Spleen (tissue), 11 donors: ENCODE data around the gene STAT3. TPM values are rescaled to one million over a fixed set of nuclear protein-coding genes. Genes with fewer than 3 reads are reported as not detected.

ENCODE experiments used
- DNase-seq: peaks from one replicate; pipeline ENCODE4 v3.0.0-alpha.2; 2020
- H3K27ac ChIP-seq, 8 donors: fragments of 200-600 bp; sonication (generic) in 7 of 8; 1 replicate in 4 of 8; 2 replicates in 4 of 8; pipeline versions ENCODE4 v1.5.0 to v1.8.0; 2016 to 2021; ENCODE audit warnings: inconsistent platforms in 4 of 8, mild to moderate bottlenecking in 4 of 8, moderate library complexity in 1 of 8
- H3K27me3 ChIP-seq, 7 donors: fragments of 200-600 bp; sonication (generic) in 6 of 7; replicated peaks in 1 of 7; 1 replicate in 4 of 7; 2 replicates in 3 of 7; pipeline versions ENCODE4 v1.5.0 to v1.8.0; 2016 to 2021; ENCODE audit warnings: inconsistent platforms in 3 of 7, mild to moderate bottlenecking in 1 of 7
- H3K36me3 ChIP-seq, 6 donors: fragments of 200-600 bp; sonication (generic) in 5 of 6; 1 replicate in 4 of 6; 2 replicates in 2 of 6; pipeline versions ENCODE4 v1.5.0 to v1.8.0; 2016 to 2021; ENCODE audit warnings: inconsistent platforms in 2 of 6
- H3K4me1 ChIP-seq, 6 donors: fragments of 200-600 bp; sonication (generic) in 5 of 6; 1 replicate in 3 of 6; 2 replicates in 3 of 6; pipeline versions ENCODE4 v1.5.0 to v1.8.0; 2016 to 2021; ENCODE audit warnings: inconsistent platforms in 3 of 6
- H3K4me3 ChIP-seq, 8 donors: fragments of 200-600 bp; sonication (generic) in 7 of 8; 1 replicate in 4 of 8; 2 replicates in 4 of 8; pipeline versions ENCODE4 v1.5.0 to v1.8.0; 2016 to 2021; ENCODE audit warnings: inconsistent platforms in 4 of 8, mild to moderate bottlenecking in 4 of 8, moderate library complexity in 2 of 8
- H3K9me3 ChIP-seq, 8 donors: fragments of 200-600 bp; sonication (generic) in 7 of 8; 1 replicate in 4 of 8; 2 replicates in 4 of 8; pipeline versions ENCODE4 v1.5.0 to v1.8.0; 2016 to 2021; ENCODE audit warnings: inconsistent platforms in 4 of 8
- CTCF ChIP-seq, 11 experiments: fragments of 200-600 bp in 7 of 11; fragments of 450-650 bp in 4 of 11; sonication (generic) in 4 of 11; IDR thresholded peaks in 8 of 11; conservative IDR thresholded peaks in 3 of 11; 1 replicate in 7 of 11; 2 replicates in 4 of 11; pipeline versions ENCODE4 v1.4.0 to v1.8.0; 2016 to 2021; ENCODE audit warnings: antibody characterized with exemption in 11 of 11, inconsistent platforms in 4 of 11, mild to moderate bottlenecking in 1 of 11
- POLR2A ChIP-seq, 3 donors: fragments of 450-650 bp; IDR thresholded peaks; one replicate each; pipeline ENCODE4 v1.5.1; 2017; ENCODE audit warnings: antibody characterized with exemption in 3 of 3, mild to moderate bottlenecking in 1 of 3
- POLR2AphosphoS5 ChIP-seq, 3 donors: sonication (generic); formaldehyde crosslinking; IDR thresholded peaks; one replicate each; pipeline ENCODE4 v1.5.1; 2017; ENCODE audit warnings: antibody characterized with exemption in 3 of 3
- WGBS, 5 donors: extraction: QIAGEN DNeasy Blood & Tissue Kit in 3 of 5; methylation state at CpG; one replicate each; pipeline versions ENCODE4 v1.1.5 to v1.1.7; 2013 to 2018; 5-methylcytosine and 5-hydroxymethylcytosine counted together
- intact Hi-C: fragments of 100-400 bp; cut with DNase I; formaldehyde crosslinking; loops from one replicate; pipeline ENCODE4 v1.15.0; 2023; ENCODE audit warnings: low total_unique reads
- polyA plus RNA-seq, 3 donors: library from polyadenylated mRNA; stranded (reverse); fragments of 200-250 nt; gene quantifications; one replicate each; pipeline ENCODE4 v1.2.1, GENCODE V29; 2013
- total RNA-seq, 7 donors: library from RNA; depleted of rRNA in 3 of 7; stranded (reverse); fragments of >200 nt in 3 of 7; fragmentation: NEBNext Ultra II Directional in 4 of 7; extraction: Animal tissue kit (Norgen Biotek cat#: 25700) in 4 of 7; gene quantifications; one replicate each; pipeline versions ENCODE4 v1.1.0 to v1.2.1, GENCODE V29; 2016 to 2021
- donor health status: healthy with polysubstance abuse.
- donor health status: DM: no; HTN: no; CAD: no; lungs with moderate emphysema.
- donor health status: DM: no; HTN: no; CAD: no.
- donor health status: Bipolar disorder and iron deficiency.
- donor health status: healthy.
- donor health status: DM: no; HTN: no; CAD: no.
- donor health status: DM: yes; HTN: yes; CAD: no.

STAT3 gene
- total and polyA plus RNA-seq, 10 donors = 18.3 to 326 (median 241) TPM

GRCh38 chr17:42270596-42270995 is 117.6 kb downstream of the STAT3 start:
- H3K27me3 ChIP-seq = no peaks in the 10 kb centered on the region
- no peak for TF ChIP-seq CTCF (IDR thresholded peaks at IDR 0.05 in 8 of 11, conservative IDR thresholded peaks at IDR 0.05 in 3 of 11)
- no peak for TF ChIP-seq POLR2AphosphoS5 (IDR thresholded peaks at IDR 0.05)
- no peak for TF ChIP-seq POLR2A (IDR thresholded peaks at IDR 0.05)
- no peaks in the 10 kb centered on the region for H3K9me3 ChIP-seq
- intact Hi-C loops = no loop called here
- 68 to 87% (median 77%) methylated on average over 6 of the region's 6 CpGs for WGBS, 5 donors
- no peak overlapping the region for H3K4me3 ChIP-seq
- no peaks in the 10 kb centered on the region for H3K36me3 ChIP-seq
- H3K4me1 ChIP-seq = peaks cover 23 to 97% (median 64%) of the 10 kb centered on the region in 6 donors
- H3K27ac ChIP-seq = peak overlapping the region in 3 of 8 donors; percentile 93 to 95 (median 93)
- no peak for DNase-seq

- Histone ChIP-seq H3K36me3 (no peaks in the 10 kb centered on the region), H3K4me3 (no peak overlapping the region), H3K9me3 (no peaks in the 10 kb centered on the region), H3K4me1 (peaks cover 23 to 93% (median 64%) of the 10 kb centered on the region in 6 donors), H3K27me3 (no peaks in the 10 kb centered on the region), H3K27ac (peak overlapping the region in 1 of 8 donors; percentile 95)
- no peak for DNase-seq
- intact Hi-C loops = no loop called here
- 62 to 93% (median 83%) methylated on average over 4 of the region's 4 CpGs for WGBS, 5 donors
- no peak for TF ChIP-seq POLR2A (IDR thresholded peaks at IDR 0.05)
- no peak for TF ChIP-seq POLR2AphosphoS5 (IDR thresholded peaks at IDR 0.05)
- no peak for TF ChIP-seq CTCF (IDR thresholded peaks at IDR 0.05 in 8 of 11, conservative IDR thresholded peaks at IDR 0.05 in 3 of 11)
Measured at GRCh38 chr17:42270170-42270535, 118.1 kb downstream of the STAT3 start.

- no peak for DNase-seq
- intact Hi-C loops = no loop called here
- Histone ChIP-seq H3K4me1 (peaks cover 10 to 77% (median 46%) of the 10 kb centered on the region in 6 donors), H3K36me3 (no peaks in the 10 kb centered on the region), H3K9me3 (no peaks in the 10 kb centered on the region), H3K27me3 (no peaks in the 10 kb centered on the region), H3K4me3 (no peak overlapping the region), H3K27ac (peak overlapping the region in 3 of 8 donors; percentile 15 to 81 (median 76))
- TF ChIP-seq CTCF (IDR thresholded peaks at IDR 0.05 in 8 of 11, conservative IDR thresholded peaks at IDR 0.05 in 3 of 11) = no peak
- no peak for TF ChIP-seq POLR2A (IDR thresholded peaks at IDR 0.05)
- no peak for TF ChIP-seq POLR2AphosphoS5 (IDR thresholded peaks at IDR 0.05)
- WGBS, 5 donors = 75 to 86% (median 82%) methylated on average over 5 of the region's 5 CpGs
Measured at GRCh38 chr17:42268236-42268635, 120.0 kb downstream of the STAT3 start.

GRCh38 chr17:42266918-42267766 is 121.1 kb downstream of the STAT3 start:
- no peak for DNase-seq
- TF ChIP-seq POLR2AphosphoS5 (IDR thresholded peaks at IDR 0.05) = peak in 1 of 3 donors; percentile 52
- no peak for TF ChIP-seq POLR2A (IDR thresholded peaks at IDR 0.05)
- Histone ChIP-seq H3K27me3 (no peaks in the 10 kb centered on the region), H3K4me1 (peaks cover 3 to 73% (median 35%) of the 10 kb centered on the region in 6 donors), H3K4me3 (peak overlapping the region in 1 of 8 donors; percentile 44), H3K9me3 (no peaks in the 10 kb centered on the region), H3K27ac (peak overlapping the region in 5 of 8 donors; percentile 45 to 81 (median 67)), H3K36me3 (no peaks in the 10 kb centered on the region)
- intact Hi-C loops = no loop called here
- 71 to 82% (median 72%) methylated on average over 9 of the region's 9 CpGs for WGBS, 5 donors
